ENCODE data around the gene ZNF333.

ZNF333 gene

GRCh38 chr19:14719162-14719561 lies 29.3 kb downstream of the ZNF333 start:
- no peak for DNase-seq (ENCODE audit: extremely low read depth, low read depth)
- no peak for TF ChIP-seq CTCF (IDR thresholded peaks at IDR 0.05; ENCODE audit: low read depth, low read length)

- TF ChIP-seq CTCF (IDR thresholded peaks at IDR 0.05; ENCODE audit: low read depth, low read length): no peak
- DNase-seq (ENCODE audit: extremely low read depth, low read depth): no peak
Measured at GRCh38 chr19:14722127-14722526, 32.3 kb downstream of the ZNF333 start.

GRCh38 chr19:14728595-14728994 lies 38.7 kb downstream of the ZNF333 start:
- no peak for TF ChIP-seq CTCF (IDR thresholded peaks at IDR 0.05; ENCODE audit: low read depth, low read length)
- DNase-seq (ENCODE audit: extremely low read depth, low read depth): no peak

GRCh38 chr19:14731200-14731599 lies 41.4 kb downstream of the ZNF333 start:
- TF ChIP-seq CTCF (IDR thresholded peaks at IDR 0.05; ENCODE audit: low read depth, low read length): no peak
- DNase-seq (ENCODE audit: extremely low read depth, low read depth): no peak

- no peak for TF ChIP-seq CTCF (IDR thresholded peaks at IDR 0.05; ENCODE audit: low read depth, low read length)
- DNase-seq (ENCODE audit: extremely low read depth, low read depth): no peak
Measured at GRCh38 chr19:14732510-14732909, 42.7 kb downstream of the ZNF333 start.

GRCh38 chr19:14733574-14733973 lies 43.7 kb downstream of the ZNF333 start:
- TF ChIP-seq CTCF (IDR thresholded peaks at IDR 0.05; ENCODE audit: low read depth, low read length): no peak
- DNase-seq (ENCODE audit: extremely low read depth, low read depth): no peak

- TF ChIP-seq CTCF (IDR thresholded peaks at IDR 0.05; ENCODE audit: low read depth, low read length): no peak
- no peak for DNase-seq (ENCODE audit: extremely low read depth, low read depth)
Measured at GRCh38 chr19:14735915-14736314, 46.1 kb downstream of the ZNF333 start.
